GM21528 (cell line): Measurements from ENCODE around the gene TTC36.
"Not testable (repeated sequence)": the region's sequence is repeated elsewhere in the genome, so short reads cannot be mapped to it uniquely, and the experiment has no call there.

Experiments used
- ATAC-seq: cut with Tn5 transposase; IDR thresholded peaks from one replicate; pipeline ENCODE4 v1.9.1; 2021; ENCODE audit warnings: mild to moderate bottlenecking, moderate library complexity; ENCODE audit not compliant: unreplicated experiment, low FRiP score

TTC36 gene

GRCh38 chr11:118574636-118575035 is 47.4 kb downstream of the TTC36 start:
- ATAC-seq = no peak

GRCh38 chr11:118577995-118578394 is 50.7 kb downstream of the TTC36 start:
- ATAC-seq = not testable (repeated sequence)
